HuH-7.5 (cell line): ENCODE measurements around the gene SPDYC.
A peak's percentile ranks its signal among the peaks of the same experiment; 100 is the strongest.
"Not testable (repeated sequence)": the region's sequence is repeated elsewhere in the genome, so short reads cannot be mapped to it uniquely, and the experiment has no call there.

Experiments used
- DNase-seq: peaks from one replicate; pipeline ENCODE4 v3.0.0; 2011; ENCODE audit warnings: low spot score

The SPDYC gene

GRCh38 chr11:65134240-65134951 is 35.6 kb upstream of the SPDYC start, which contains the start of gene SYVN1:
Gene SYVN1, minus strand, starts transcription at chr11:65134519. Its CDS starts 918 bp downstream, at chr11:65133601.
- DNase-seq: peak; percentile 93

- DNase-seq: peak; percentile 96
Observed at GRCh38 chr11:65134952-65135632, 34.9 kb upstream of the SPDYC start.

DNA sequence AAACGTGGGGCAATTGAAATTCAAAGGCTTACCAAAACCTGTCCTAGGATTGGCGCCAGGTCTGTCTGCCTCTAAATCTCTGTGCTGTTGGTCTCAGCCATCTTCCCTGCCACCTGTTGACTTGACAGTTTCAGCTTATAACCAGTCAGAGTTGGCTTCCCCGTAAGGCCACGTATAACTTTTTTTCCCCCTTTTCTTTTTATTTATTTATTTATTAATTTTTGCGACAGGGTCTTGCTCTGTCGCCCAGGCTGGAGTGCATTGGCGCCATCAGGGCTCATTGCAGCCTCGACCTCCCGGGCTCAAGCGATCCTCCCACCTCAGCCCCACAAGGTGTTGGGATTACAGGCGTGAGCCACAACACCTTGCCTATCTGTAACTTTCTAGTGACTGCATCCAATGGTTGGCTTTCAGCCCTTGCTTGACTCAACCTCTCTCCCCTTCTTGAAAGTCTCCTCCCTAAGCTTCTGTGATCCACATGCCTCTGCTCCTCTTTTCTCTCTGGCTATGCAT is 34.3 kb upstream of the SPDYC start:
- DNase-seq: no peak

DNA sequence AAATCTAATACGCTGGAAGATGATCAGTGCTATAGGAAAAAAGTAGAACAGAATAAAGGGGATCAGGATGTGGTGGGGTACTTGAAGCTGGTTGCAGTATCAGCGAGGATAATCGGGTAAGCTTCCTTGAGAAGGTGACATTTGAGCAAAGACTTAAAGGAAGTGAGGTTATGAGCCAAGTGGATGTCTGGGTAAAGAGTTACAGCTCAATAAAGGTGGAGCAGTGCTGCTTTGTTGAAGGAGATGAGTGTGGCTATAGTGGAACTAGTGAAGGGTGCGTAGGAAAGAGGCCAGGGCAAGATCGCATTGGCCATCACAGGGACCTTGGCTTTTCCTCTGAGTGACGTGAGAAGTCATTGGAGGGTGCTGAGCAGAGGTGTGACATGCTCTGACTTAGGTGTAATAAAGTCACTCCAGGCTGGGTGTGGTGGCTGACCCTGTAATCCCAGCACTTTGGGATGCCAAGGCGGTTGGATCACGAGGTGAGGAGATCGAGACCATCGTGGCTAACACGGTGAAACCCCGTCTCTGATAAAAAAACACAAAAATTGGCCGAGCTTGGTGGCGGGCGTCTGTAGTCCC is 33.4 kb upstream of the SPDYC start:
- DNase-seq: no peak

- no peak for DNase-seq
Observed at GRCh38 chr11:65141896-65142494, 28.0 kb upstream of the SPDYC start.

- no peak for DNase-seq
Observed at GRCh38 chr11:65147352-65148075, 22.5 kb upstream of the SPDYC start.

- no peak for DNase-seq
Observed at GRCh38 chr11:65148657-65149056, 21.4 kb upstream of the SPDYC start.

GRCh38 chr11:65150131-65150508 is 19.9 kb upstream of the SPDYC start:
- DNase-seq: not testable (repeated sequence)

- no peak for DNase-seq
Observed at GRCh38 chr11:65150509-65151299, 19.3 kb upstream of the SPDYC start.

DNA sequence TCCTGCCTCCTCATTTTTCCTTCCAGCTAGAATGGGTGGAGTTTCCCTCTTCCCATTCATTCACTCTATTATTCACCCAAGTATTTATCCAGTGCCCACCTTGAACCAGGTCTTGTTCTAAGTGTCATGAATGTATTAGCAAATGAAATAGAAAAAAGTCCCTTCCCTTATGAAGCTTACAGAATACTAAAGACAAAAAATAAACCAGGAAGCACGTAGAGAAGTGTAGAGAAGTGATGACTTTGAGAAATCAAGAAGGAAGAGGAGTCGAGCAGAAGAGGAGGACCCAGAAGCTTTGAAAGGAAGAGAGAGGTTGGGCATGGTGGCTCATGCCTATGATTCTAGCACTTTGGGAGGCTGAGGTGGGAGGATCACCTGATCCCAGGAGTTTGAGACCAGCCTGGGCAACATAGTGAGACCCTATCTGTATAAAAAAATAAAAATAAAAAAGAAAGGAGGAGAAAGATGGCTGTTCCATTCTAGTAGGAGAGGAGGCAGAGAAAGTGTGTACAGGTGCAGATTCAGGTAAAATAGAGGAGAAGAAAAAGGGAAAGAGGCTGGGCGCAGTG is 18.6 kb upstream of the SPDYC start:
- no peak for DNase-seq

GRCh38 chr11:65152122-65152521 is 17.9 kb upstream of the SPDYC start:
- DNase-seq: no peak

DNA sequence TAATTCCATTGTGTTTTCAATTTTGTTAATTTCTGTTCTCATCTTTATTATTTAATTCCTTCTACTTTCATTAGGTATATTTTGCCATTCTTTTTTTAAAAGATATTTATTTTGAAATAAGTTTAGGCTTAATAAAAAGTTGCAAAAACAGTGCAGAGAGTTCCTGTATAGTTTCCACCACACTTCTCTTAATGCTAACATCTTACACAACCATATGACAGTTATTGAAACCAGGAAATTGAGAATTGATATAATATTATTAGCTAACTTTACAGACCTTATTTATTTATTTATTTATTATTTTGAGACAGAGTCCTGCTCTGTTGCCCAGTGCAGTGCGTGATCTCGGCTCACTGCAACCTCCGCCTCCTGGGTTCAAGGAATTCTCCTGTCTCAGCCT is 13.8 kb upstream of the SPDYC start:
- no peak for DNase-seq

DNA sequence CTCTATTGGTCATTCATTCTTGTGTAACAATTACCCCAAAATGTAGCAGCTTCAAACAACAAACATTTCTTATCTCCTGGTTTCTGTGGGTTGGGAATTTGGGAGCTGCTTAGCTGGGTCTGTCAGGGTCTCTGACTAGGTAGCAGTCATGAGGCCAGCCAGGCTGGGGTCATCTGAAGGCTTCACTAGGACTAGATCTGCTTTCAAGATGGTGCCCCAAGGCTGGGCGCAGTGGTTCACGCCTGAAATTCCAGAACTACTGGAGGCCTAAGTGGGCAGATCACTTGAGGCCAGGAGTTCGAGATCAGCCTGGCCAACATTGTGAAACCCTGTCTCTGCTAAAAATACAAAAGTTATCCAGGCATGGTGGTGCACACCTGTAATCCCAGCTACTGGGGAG is 13.1 kb upstream of the SPDYC start:
- DNase-seq: no peak

GRCh38 chr11:65157336-65157735 is 12.7 kb upstream of the SPDYC start:
- DNase-seq: no peak

- DNase-seq: no peak
Observed at GRCh38 chr11:65159012-65159411, 11.0 kb upstream of the SPDYC start.

DNA sequence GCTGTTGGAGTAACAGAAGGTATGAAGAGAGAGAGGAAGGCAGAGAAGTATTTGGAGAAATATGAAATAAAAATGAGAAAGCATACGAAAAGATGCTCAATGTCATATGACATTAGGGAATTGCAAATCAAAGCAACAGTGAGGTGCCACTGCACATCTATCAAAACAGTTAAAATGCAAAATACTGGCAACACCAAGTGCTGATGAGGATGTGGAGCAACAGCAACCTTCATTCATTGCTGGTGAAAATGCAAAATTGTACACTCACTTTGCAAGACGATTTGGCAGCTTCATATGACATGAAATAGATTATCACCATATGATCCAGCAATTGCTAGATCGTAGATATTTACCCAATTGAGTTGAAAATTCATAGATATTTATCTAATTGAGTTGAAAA is 9.4 kb upstream of the SPDYC start:
- no peak for DNase-seq

- DNase-seq: no peak
Observed at GRCh38 chr11:65163684-65164083, 6.3 kb upstream of the SPDYC start.

DNA sequence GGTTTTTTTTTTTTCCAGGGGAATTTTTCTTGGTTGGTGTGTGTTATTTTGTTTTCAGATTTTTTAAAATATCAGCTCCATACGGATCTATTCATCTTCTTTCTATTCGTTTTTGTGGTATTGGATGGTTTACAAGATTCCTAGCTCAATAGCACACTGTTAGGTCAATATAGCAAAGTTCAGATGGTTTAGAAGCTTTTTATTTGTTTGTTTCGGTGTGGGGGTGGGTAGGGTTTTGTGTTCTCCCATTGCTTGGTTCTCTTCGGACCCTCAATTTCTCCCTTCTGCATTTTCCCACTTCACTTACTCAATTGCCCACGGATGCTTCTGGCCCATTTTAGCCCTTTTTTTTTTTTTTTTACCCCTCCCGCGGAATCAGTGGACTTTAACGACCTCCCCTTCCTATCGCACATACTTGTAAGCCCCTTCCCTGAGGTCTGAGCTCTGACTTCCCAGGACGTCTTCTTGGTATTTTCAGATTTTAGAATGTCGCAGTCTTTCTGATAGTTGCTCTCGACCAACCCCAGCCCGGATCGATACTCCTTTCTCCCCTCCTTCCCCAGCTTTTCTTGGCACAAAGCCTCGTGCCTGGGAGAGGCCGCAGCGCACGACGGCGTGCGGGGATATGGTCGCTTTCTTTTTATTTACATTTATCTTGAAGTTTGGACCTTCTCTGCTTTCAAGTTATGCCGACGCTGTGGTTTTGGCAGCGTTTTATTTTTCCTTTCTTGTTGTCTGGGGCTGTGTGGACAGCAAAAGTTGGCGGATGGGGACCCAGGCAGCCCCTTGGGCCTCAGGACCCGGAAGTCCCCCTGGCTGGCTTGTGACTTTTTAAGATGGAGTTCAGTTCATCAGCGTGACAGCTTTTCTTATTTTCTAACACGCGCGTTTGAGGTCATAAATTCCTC is 4.4 kb upstream of the SPDYC start:
- DNase-seq: peak; percentile 24

- no peak for DNase-seq
Observed at GRCh38 chr11:65166893-65167292, 3.1 kb upstream of the SPDYC start.

DNA sequence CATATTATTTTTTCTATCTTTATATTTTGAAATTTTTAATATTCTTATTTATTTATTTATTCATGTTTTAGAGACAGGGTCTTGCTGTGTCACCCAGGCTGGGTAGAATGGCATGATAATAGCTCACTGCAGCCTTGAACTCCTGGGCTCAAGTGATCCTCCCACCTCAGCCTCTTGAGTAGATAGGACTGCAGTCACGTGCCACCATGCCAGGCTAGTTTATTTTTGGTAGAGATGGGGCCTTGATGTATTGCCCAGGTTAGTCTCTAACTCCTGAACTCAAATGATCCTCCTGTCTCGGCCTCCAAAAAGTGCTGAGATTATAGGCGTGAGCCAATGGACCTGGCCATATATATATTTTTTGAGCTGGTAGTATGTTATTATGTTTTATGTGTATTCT is 2.4 kb upstream of the SPDYC start:
- no peak for DNase-seq
